Ishikawa (cell line): ENCODE data around the gene DCHS1.

Experiments
- CEBPB ChIP-seq: IDR thresholded peaks from 2 replicates; pipeline ENCODE4 v1.6.1; 2012
- EGR1 ChIP-seq: IDR thresholded peaks from 2 replicates; pipeline ENCODE4 v1.6.1; 2012
- EP300 ChIP-seq: IDR thresholded peaks from 2 replicates; pipeline ENCODE4 v1.6.1; 2012; ENCODE audit warnings: borderline replicate concordance
- FOXM1 ChIP-seq: IDR thresholded peaks from 2 replicates; pipeline ENCODE4 v1.6.1; 2012; ENCODE audit warnings: low read depth, borderline replicate concordance
- MAX ChIP-seq: IDR thresholded peaks from 2 replicates; pipeline ENCODE4 v1.6.1; 2012
- RAD21 ChIP-seq: IDR thresholded peaks from 2 replicates; pipeline ENCODE4 v1.6.1; 2012; ENCODE audit warnings: low read depth
- REST ChIP-seq: IDR thresholded peaks from 2 replicates; pipeline ENCODE4 v1.6.1; 2012; ENCODE audit warnings: low read depth, mild to moderate bottlenecking
- TAF1 ChIP-seq: IDR thresholded peaks from 2 replicates; pipeline ENCODE4 v1.6.1; 2012; ENCODE audit warnings: low read depth, mild to moderate bottlenecking
- TCF12 ChIP-seq: IDR thresholded peaks from 2 replicates; pipeline ENCODE4 v1.6.1; 2012; ENCODE audit warnings: low read depth
- USF1 ChIP-seq: IDR thresholded peaks from 2 replicates; pipeline ENCODE4 v1.6.1; 2012
- YY1 ChIP-seq: IDR thresholded peaks from 2 replicates; pipeline ENCODE4 v1.6.1; 2012; ENCODE audit warnings: low read depth
- ZBTB7A ChIP-seq: IDR thresholded peaks from 2 replicates; pipeline ENCODE4 v1.6.1; 2012; ENCODE audit warnings: low read depth

DNA sequence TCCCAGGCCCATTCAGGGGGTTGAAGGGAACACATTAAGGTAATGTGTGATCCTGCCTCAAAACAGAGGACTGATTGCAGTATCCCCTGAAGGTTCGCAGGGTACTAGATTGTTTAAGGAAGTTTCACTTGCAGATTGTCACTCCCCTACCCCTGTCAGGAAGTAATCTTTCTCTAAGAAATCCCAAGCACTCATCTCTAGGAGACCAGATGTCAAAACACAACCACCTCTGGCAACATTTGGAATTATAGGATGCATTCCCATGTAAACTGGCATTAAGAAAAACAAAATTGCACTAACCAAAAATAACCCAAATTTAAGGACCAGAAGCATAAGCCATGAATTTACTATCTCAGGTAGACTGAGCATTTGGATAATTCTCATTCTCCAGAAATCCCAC is 25.9 kb upstream of the DCHS1 start:
- TF ChIP-seq MAX (no peak), EP300 (no peak), REST (no peak), TAF1 (no peak), YY1 (no peak), FOXM1 (no peak), USF1 (no peak), CEBPB (no peak), RAD21 (no peak), EGR1 (no peak), TCF12 (no peak), ZBTB7A (no peak)
